ENCODE data around the gene DDX55. TPM values are rescaled to one million over a fixed set of nuclear protein-coding genes. Genes with fewer than 3 reads are reported as not detected.
A peak's percentile ranks its signal among the peaks of the same experiment; 100 is the strongest.

DDX55 gene
- total and polyA plus RNA-seq, 2 experiments from 2014 or later: 39.8 to 53.3 TPM

- Histone ChIP-seq H2AFZ (peak overlapping the region; percentile 97), H3K9me2 (ENCODE audit: insufficient read depth) (no peaks in the 10 kb centered on the region), H4K20me1 (replicated peaks; ENCODE audit: insufficient read depth) (peaks cover 17% of the 10 kb centered on the region), H3K4me1 (ENCODE audit: insufficient read depth) (peaks cover 4% of the 10 kb centered on the region; the same call in 1 of the 2 replicates), H3F3A (replicated peaks; ENCODE audit: low read depth) (no peaks in the 10 kb centered on the region), H3K27me3 (ENCODE audit: insufficient read depth) (no peaks in the 10 kb centered on the region), H3K4me2 (peak overlapping the region; percentile 99), H3K36me3 (ENCODE audit: insufficient read depth) (peaks cover 24% of the 10 kb centered on the region), H3K79me2 (replicated peaks; ENCODE audit: insufficient read depth) (peaks cover 55% of the 10 kb centered on the region), H3K27ac (ENCODE audit: low read depth) (no peak overlapping the region), H3K4me3 (peak overlapping the region; percentile 100)
- Mint-ChIP-seq H3K27ac (peak overlapping the region; percentile 48), H3K36me3 (ENCODE audit: low read depth) (peaks cover 48% of the 10 kb centered on the region), H3K27me3 (ENCODE audit: insufficient read depth, low read depth, poor library complexity) (peaks cover 5% of the 10 kb centered on the region), H3K4me1 (peaks cover 9% of the 10 kb centered on the region), H3K4me3 (peak overlapping the region; percentile 86), H3K9me3 (peaks cover 4% of the 10 kb centered on the region; the same call in 2 of the 3 replicates)
- ATAC-seq: no peak
- DNase-seq (ENCODE audit: low spot score): no peak
- TF ChIP-seq ZNF114 (CRISPR knock-in tag; IDR thresholded peaks at IDR 0.05) (no peak), ETS1 (IDR thresholded peaks at IDR 0.05) (no peak), ZNF462 (CRISPR knock-in tag; IDR thresholded peaks at IDR 0.05) (no peak), JUNB (IDR thresholded peaks at IDR 0.05; ENCODE audit: unreplicated experiment) (no peak), EZH2 (IDR thresholded peaks at IDR 0.05; ENCODE audit: low read depth, unreplicated experiment) (no peak), ZNF331 (CRISPR knock-in tag; IDR thresholded peaks at IDR 0.05; ENCODE audit: low read depth) (no peak), REST (IDR thresholded peaks at IDR 0.05; ENCODE audit: unreplicated experiment) (no peak), POLR2AphosphoS5 (IDR thresholded peaks at IDR 0.05; ENCODE audit: low read depth) (no peak), CTCF (conservative IDR thresholded peaks at IDR 0.05; ENCODE audit: low read depth in 2 of 2) (no peak), CREB1 (CRISPR knock-in tag; IDR thresholded peaks at IDR 0.05; ENCODE audit: low read depth) (no peak), NANOG (IDR thresholded peaks at IDR 0.05; ENCODE audit: borderline replicate concordance) (no peak), STAT1 (IDR thresholded peaks at IDR 0.05; ENCODE audit: unreplicated experiment) (no peak), EZH2phosphoT487 (IDR thresholded peaks at IDR 0.05; ENCODE audit: unreplicated experiment) (no peak)
These were observed 824 bp downstream of the DDX55 start for GRCh38 chr12:123602651-123603195.

Measured in GM23338 (cell line).